Islet of Langerhans (tissue), 1 donor: ENCODE measurements around the gene BBS4.
"Not testable (repeated sequence)": the region's sequence is repeated elsewhere in the genome, so short reads cannot be mapped to it uniquely, and the experiment has no call there.

Experiments
- FAIRE-seq: peaks from one replicate; lab custom pipeline; 2011; peaks lifted over from hg19 to GRCh38; lab: Jason Lieb, UNC

The BBS4 gene

DNA sequence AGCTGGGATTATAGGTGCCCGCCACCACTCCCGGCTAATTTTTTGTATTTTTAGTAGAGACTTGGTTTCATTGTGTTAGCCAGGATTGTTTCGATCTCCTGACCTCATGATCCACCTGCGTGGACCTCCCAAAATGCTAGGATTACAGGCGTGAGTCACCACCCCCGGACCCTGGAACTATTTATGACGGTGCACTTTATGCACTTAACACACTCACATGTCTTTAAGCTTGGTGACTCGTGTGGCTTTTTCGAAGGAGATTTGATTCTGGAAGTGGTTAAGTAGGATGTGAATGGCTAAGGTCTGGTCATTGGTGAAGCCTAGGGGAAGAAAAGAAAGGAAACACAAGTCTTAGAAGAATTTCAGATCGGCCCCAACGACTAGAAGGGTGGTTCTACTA is 20.3 kb downstream of the BBS4 start:
- FAIRE-seq, result no peak

GRCh38 chr15:72708551-72709303 is 22.7 kb downstream of the BBS4 start:
- not testable (repeated sequence) for FAIRE-seq

GRCh38 chr15:72722071-72722696 is 36.2 kb downstream of the BBS4 start:
- FAIRE-seq, result no peak

- FAIRE-seq, result no peak
These were observed 38.0 kb downstream of the BBS4 start for GRCh38 chr15:72724028-72724427.

- FAIRE-seq, result no peak
These were observed 39.4 kb downstream of the BBS4 start for GRCh38 chr15:72725446-72725845.

DNA sequence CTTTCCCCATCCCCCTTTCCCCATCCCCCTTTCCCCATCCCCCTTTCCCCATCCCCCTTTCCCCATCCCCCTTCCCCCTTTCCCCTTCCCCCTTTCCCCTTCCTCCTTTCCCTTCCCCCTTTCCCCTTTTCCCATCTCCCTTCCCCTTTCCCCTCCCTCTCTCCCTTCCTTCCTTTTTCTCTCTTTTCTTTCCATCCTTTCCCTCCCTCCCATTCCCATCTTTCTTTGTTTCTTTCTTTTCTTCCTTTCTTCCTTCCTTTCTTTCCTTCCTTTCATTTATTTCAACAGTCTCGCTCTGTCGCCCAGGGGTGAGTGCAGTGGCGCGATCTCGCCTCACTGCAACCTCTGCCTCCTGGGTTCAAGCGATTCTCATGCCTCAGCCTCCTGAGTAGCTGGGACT is 39.8 kb downstream of the BBS4 start:
- FAIRE-seq, result not testable (repeated sequence)

DNA sequence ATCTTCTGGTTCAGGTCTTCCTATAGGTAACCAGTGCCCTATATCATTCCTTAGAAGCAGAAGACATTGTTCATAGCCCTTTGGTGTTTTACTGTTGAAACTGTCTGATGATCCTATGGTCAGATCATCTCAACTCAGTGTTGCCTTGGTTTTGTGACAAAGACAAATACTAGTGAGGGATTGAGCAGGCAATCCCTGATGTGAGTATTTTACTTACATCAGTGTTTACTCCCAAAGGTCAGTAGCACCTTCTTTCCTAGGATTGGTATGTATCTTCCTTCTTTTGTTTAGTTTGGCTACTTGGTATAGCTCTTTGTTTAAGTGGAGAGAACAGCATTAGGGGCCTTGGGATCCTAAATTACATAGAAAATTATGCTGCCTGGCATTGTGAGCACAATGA is 41.1 kb downstream of the BBS4 start:
- no peak for FAIRE-seq

GRCh38 chr15:72728249-72728648 is 42.2 kb downstream of the BBS4 start:
- FAIRE-seq, result not testable (repeated sequence)

- FAIRE-seq, result no peak
These were observed 42.8 kb downstream of the BBS4 start for GRCh38 chr15:72728821-72729220.

- FAIRE-seq, result no peak
These were observed 46.1 kb downstream of the BBS4 start for GRCh38 chr15:72732086-72732485.

- no peak for FAIRE-seq
These were observed 46.5 kb downstream of the BBS4 start for GRCh38 chr15:72732516-72732915.

DNA sequence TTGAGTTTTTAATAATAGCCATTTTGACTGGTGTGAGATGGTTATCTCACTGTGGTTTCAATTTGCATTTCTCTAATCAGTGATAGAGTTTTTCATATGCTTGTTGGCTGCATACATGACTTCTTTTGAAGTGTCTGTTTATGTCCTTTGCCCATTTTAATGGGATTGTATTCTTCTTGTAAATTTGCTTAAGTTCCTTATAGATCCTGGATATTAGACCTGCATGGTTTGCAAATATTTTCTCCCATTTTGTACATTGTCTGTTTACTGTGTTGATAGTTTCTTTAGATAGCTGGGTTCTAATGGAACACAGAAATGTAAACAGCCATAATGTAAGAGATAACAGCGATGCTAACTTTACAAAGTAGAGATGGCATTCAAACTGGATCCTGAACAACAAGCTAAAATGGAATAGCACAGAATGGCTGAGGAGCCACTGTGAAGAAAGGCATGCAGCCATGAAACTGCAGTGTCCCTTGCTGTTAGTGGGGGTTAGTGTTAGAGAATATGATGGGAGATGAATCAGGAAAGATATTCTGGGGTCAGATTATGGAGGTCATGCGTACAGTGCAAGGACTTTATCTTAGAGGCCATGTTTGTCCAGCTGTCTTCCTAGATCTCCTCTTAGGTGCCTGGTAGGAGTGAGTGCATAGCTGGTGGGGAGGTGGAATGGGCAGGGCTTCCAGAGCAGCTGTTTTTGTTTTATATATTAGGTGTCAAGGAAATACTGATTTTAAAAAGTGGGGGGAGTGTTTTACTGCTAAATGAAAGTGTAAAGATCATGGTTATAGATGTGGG is 48.1 kb downstream of the BBS4 start:
- no peak for FAIRE-seq

DNA sequence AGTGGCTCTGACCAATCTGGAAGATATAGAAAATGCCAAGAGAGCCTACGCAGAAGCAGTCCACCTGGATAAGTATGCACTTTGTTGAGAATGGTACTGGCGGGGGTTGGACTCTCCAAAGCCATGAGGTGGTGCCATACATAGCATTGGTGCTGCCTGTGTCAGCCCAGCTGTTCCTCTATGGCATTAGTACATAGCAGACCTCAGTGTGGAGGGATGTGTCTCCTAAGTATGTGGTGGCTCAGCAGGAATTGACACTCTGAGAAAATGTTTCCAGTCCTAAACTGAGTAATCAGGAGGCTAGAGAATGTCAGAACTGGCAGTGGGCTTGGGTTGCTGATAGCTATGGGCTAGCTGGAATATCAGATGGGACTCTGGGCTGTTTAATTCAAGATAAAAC is 49.1 kb downstream of the BBS4 start:
- FAIRE-seq, result no peak

DNA sequence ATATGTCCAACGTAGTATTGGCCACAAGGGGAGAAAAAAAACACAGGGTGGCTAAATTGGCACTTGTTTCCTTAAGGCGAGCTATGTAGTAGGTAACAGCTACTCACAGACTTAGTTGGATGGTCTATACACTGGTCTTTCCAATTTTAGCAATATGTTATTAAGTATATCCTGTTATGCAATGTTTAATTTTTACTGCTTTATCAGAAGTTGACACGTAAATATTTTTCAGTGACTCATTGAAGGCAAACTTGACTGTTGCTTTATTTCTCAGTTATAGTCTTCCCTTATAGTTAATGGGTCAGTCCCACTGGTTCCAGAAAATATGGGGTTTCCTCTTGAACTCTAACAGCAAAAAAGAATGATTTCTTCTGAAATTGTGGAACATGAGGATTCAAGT is 51.1 kb downstream of the BBS4 start:
- FAIRE-seq, result no peak

DNA sequence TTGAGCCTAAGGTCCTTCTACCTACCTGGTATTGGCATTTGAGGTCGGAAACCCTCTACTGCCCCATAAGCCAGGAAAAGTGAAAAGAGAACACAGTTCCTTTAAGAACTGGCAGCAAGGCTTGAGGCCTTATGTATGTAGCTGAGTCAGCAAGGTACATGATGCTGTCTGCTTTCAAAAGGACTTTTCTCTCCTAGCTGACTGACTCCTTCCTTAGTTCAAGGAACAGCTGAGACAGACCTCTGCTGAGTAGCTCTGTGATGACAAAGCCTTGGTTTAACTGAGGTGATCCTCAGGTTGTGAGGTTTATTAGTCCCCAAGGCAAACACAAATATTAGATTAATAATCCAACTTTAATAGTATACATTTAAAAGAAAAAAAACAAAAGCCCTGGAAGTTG is 51.7 kb downstream of the BBS4 start:
- no peak for FAIRE-seq

DNA sequence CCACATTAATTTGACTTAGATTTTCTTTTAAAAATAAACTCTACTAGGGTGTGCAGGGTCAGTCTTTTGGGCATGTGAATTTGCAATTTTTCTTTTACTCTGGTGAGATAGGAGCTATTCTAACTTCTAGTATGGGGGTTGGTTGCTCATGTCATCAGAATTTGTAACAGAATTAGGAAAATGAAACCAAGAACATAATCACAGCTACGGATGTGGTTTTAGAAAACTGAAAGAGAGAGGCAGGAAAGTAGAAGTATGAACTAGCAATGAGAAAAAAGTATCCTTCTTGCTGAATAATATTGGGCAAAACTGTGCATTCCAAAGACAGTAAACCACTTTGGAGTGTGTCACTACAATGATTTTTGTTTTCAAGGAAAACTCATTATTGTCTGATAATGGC is 54.2 kb downstream of the BBS4 start:
- no peak for FAIRE-seq

DNA sequence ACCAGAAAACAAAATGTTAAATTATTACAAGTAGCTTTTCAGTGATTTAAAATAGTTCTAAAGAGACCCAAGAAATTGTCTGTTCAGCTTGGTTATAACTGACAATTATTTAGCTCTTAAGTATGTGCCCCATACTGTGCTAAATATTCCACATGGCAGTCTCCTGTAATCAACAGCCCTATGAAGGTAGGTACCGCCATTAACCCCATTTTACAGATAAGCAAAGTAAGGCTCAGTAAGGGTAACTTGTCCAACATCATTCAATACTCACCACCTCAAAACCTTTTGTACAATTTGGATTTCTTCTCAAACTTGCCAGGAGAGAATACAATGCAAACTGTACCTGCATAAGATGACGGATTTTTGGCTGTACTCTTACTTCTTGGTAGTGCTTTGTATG is 63.7 kb downstream of the BBS4 start:
- no peak for FAIRE-seq

DNA sequence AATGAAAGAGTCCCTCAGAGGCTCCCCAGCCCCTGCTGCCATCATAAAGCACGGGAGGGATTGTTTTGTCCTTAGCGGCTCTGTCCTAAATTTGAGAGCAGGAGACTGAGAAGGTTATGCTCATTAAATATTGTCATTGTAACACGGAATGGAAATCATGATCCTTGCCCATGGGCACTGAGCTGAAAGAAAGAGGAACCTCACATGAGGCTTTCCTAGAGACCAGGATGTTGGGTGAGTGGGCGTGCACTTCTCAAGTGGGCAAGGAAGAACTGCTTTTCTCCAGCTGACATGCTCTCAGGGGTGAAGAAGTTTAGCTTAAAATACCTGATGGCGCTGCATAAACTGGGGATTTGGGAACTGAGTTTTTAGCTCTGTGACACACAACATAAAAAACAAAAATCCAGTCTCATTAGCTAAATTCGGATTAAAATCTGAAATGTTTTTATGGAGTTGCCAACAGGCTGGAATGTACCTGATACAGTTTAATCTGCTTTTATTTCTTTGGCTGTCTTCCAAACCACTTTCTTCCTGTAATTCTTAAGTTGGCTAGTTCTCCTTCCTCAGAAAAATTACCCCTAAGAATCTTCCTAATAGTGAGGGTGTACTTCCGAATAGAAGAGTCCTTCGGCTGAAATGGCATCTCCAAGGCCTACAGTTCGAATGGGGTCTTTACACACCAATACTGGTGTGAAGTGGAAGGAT is 65.9 kb downstream of the BBS4 start:
- no peak for FAIRE-seq

DNA sequence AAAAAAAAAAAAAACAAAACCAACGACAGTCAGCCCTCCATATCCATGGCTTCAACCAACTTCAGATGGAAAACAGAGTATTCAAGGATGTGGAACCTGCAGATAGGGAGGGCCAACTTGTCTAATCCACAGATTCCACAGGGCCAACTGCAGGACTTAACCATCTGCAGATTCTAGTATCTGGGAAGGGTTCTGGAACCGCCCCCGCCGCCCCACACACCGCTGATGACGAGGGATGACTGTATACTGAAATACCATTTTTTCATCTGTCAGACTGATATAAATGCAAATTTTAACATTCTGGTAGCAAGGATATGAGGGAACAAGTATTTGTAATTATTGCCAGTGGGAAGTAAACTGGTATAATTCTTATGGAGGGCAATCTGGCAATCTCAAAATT is 68.1 kb downstream of the BBS4 start:
- FAIRE-seq, result no peak

DNA sequence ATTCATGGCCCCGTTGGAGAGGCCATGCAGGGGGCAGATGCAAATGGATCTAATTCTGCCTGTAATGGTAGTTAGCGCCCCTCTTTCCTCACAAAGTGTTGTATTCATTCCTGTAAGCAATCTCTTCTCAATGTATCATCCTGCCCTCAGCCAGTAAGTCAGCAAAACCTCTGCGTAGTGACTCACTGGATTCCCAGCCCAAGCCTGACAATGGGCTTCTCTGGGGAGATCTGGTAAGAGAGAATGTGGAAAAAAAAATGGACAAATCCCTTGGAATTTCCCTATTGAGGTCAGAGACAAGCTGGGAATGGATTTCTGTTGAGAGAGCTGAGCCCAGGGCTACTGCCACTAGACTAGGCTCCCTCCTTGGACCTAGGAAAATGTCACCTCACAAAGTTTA is 72.2 kb downstream of the BBS4 start:
- no peak for FAIRE-seq

GRCh38 chr15:72760590-72761260 is 74.7 kb downstream of the BBS4 start:
- no peak for FAIRE-seq

DNA sequence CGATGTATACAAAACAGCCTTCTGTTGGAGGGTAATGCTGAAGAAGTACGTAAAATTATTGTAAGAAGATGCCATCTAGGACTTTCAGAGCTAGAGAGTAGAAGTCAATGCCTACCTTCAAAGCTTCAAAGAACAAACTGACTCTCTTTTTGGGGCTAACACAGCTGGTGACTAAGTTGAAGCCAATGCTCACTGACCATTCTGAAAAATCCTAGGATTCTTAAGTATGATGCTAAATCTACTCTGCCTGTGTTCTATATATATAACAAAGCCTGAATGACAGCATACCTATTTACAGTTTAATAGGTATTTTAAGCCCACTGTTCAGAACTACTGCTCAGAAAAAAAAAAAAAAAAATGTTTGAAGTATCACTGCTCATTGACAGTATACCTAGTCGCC is 78.6 kb downstream of the BBS4 start:
- FAIRE-seq, result no peak
